Esophagus muscularis mucosa (tissue), 4 donors: ENCODE results near the gene DCLRE1B. TPM values are rescaled to one million over a fixed set of nuclear protein-coding genes. Genes with fewer than 3 reads are reported as not detected.

Source experiments
- DNase-seq: peaks from one replicate; pipeline ENCODE4 v3.0.0-alpha.2; 2017; ENCODE audit errors: extremely low spot score
- H3K27ac ChIP-seq, 4 donors: fragments of 200-600 bp; sonication (generic); replicated peaks in 1 of 4; 1 replicate in 3 of 4; 2 replicates in 1 of 4; pipeline ENCODE4 v1.5.1; 2016 to 2019; ENCODE audit warnings: mild to moderate bottlenecking in 1 of 4
- H3K27me3 ChIP-seq, 4 donors: fragments of 200-600 bp; sonication (generic); one replicate each; pipeline versions ENCODE4 v1.5.1 to v1.6.0; 2016 to 2019
- H3K36me3 ChIP-seq, 4 donors: fragments of 200-600 bp; sonication (generic); one replicate each; pipeline ENCODE4 v1.5.1; 2016 to 2019
- H3K4me1 ChIP-seq, 4 donors: fragments of 200-600 bp; sonication (generic); one replicate each; pipeline ENCODE4 v1.5.1; 2016 to 2019
- H3K4me3 ChIP-seq, 4 donors: fragments of 200-600 bp; sonication (generic); 1 replicate in 2 of 4; 2 replicates in 2 of 4; pipeline ENCODE4 v1.5.1; 2016 to 2019; ENCODE audit warnings: mild to moderate bottlenecking in 4 of 4, moderate library complexity in 1 of 4
- H3K9me3 ChIP-seq, 4 donors: fragments of 200-600 bp; sonication (generic); 1 replicate in 3 of 4; 2 replicates in 1 of 4; pipeline ENCODE4 v1.5.1; 2016 to 2019
- EP300 ChIP-seq: sonication (generic); formaldehyde crosslinking; IDR thresholded peaks from one replicate; pipeline ENCODE4 v1.6.1; 2017; ENCODE audit warnings: antibody characterized with exemption
- POLR2A ChIP-seq: fragments of 450-650 bp; IDR thresholded peaks from one replicate; pipeline ENCODE4 v1.6.1; 2017; ENCODE audit warnings: antibody characterized with exemption, moderate library complexity, mild to moderate bottlenecking, low read depth
- POLR2AphosphoS5 ChIP-seq, 2 donors: sonication (generic); formaldehyde crosslinking; IDR thresholded peaks; one replicate each; pipeline ENCODE4 v1.6.1; 2017; ENCODE audit warnings: antibody characterized with exemption in 2 of 2
- WGBS: methylation state at CpG from one replicate; pipeline ENCODE4 v1.1.5; 2018; 5-methylcytosine and 5-hydroxymethylcytosine counted together
- intact Hi-C: fragments of 100-400 bp; cut with DNase I; formaldehyde crosslinking; loops from one replicate; pipeline ENCODE4 v1.15.1; 2023
- total RNA-seq, 4 donors: library from RNA; depleted of rRNA; stranded (reverse); fragments of >200 nt; gene quantifications; one replicate each; pipeline versions ENCODE4 v1.1.0 to v1.2.1, GENCODE V29; 2016
- TF ChIP-seq, protein P1 (sequence below), 3 experiments: fragments of 200-600 bp in 2 of 3; fragments of 450-650 bp in 1 of 3; sonication (generic) in 2 of 3; IDR thresholded peaks; one replicate each; pipeline ENCODE4 v1.5.1; 2017 to 2019; ENCODE audit warnings: antibody characterized with exemption in 3 of 3, mild to moderate bottlenecking in 2 of 3, moderate library complexity in 1 of 3

The DCLRE1B gene
- total RNA-seq, 4 donors from 2014 or later: 4.2 to 8.8 (median 5.5) TPM

- TF ChIP-seq, protein P1, sequence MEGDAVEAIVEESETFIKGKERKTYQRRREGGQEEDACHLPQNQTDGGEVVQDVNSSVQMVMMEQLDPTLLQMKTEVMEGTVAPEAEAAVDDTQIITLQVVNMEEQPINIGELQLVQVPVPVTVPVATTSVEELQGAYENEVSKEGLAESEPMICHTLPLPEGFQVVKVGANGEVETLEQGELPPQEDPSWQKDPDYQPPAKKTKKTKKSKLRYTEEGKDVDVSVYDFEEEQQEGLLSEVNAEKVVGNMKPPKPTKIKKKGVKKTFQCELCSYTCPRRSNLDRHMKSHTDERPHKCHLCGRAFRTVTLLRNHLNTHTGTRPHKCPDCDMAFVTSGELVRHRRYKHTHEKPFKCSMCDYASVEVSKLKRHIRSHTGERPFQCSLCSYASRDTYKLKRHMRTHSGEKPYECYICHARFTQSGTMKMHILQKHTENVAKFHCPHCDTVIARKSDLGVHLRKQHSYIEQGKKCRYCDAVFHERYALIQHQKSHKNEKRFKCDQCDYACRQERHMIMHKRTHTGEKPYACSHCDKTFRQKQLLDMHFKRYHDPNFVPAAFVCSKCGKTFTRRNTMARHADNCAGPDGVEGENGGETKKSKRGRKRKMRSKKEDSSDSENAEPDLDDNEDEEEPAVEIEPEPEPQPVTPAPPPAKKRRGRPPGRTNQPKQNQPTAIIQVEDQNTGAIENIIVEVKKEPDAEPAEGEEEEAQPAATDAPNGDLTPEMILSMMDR (IDR thresholded peaks at IDR 0.05): no peak
- no peak for TF ChIP-seq POLR2A
- TF ChIP-seq POLR2AphosphoS5 (IDR thresholded peaks at IDR 0.05): no peak
- no peak for TF ChIP-seq EP300
- no peak overlapping the region for H3K27ac ChIP-seq
- H3K4me3 ChIP-seq: no peak overlapping the region
- 78% methylated on average over 17 of the region's 17 CpGs for WGBS
- no peaks in the 10 kb centered on the region for H3K27me3 ChIP-seq
- peaks cover 0 to 4% (median 0%) of the 10 kb centered on the region in 4 donors for H3K36me3 ChIP-seq
- H3K4me1 ChIP-seq: no peaks in the 10 kb centered on the region
- no peak for DNase-seq
- intact Hi-C loops: no loop called here
- no peaks in the 10 kb centered on the region for H3K9me3 ChIP-seq
These were observed 18.4 kb upstream of the DCLRE1B start for GRCh38 chr1:113886417-113887401.

DNA sequence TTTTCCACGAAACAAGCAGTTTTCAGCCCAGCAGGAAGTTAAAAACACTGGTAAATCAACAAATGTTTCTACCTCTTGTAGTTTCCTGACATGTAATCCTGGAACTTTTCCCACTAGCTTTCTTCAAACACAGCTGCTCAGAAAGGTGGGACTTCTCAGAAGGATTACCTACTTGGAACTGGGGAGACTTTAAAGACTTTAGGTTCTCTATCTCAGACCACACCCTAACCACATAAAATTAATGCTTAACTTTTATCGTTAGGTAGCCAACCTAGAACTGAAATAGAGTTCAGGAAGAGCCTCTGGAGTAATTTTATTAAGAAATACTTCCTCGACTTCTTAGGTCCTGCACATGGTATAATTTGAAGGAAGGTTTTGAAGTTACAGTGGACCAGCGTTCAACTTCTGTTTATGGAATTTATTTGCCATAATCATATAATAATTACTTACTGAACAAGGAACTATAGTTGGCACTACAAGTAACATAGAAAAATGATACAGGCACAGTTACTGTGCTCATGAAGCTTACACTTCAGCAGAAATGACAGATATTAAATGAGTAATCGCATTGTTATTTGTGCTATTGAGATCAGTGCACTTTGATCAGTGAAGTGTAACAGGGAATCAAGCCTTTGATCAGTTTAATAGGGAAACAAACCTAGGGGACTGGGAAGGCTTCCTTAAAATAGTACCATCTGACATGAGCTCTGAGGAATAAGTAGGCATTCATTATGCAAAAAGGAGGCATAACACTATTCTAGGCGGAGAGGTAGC, 17.5 kb upstream of the DCLRE1B start, which contains the start of gene BCL2L15:
TSS of gene BCL2L15 (minus strand) at position 180 of the 774 bp plus-strand sequence. CDS start 206 bp downstream, outside the sequence.
- Histone ChIP-seq H3K4me3 (no peak within 1 kb of the TSS), H3K27ac (no peak within 1 kb of the TSS), H3K4me1 (no peaks in the 10 kb centered on the region), H3K27me3 (no peaks in the 10 kb centered on the region), H3K9me3 (no peaks in the 10 kb centered on the region), H3K36me3 (peaks cover 0 to 4% (median 0%) of the 10 kb centered on the region in 4 donors)
- 66% methylated on average over 6 of the region's 6 CpGs for WGBS
- TF ChIP-seq, protein P1 (IDR thresholded peaks at IDR 0.05): no peak
- no peak for TF ChIP-seq POLR2A
- no peak for TF ChIP-seq EP300
- TF ChIP-seq POLR2AphosphoS5 (IDR thresholded peaks at IDR 0.05): no peak
- intact Hi-C loops: no loop called here
- no peak for DNase-seq

GRCh38 chr1:113890816-113891215, 14.3 kb upstream of the DCLRE1B start:
- Histone ChIP-seq H3K36me3 (peaks cover 11 to 23% (median 17%) of the 10 kb centered on the region in 4 donors), H3K27me3 (no peaks in the 10 kb centered on the region), H3K9me3 (no peaks in the 10 kb centered on the region), H3K27ac (no peak overlapping the region), H3K4me3 (no peak overlapping the region), H3K4me1 (no peaks in the 10 kb centered on the region)
- whole genome bisulfite sequencing: 46% methylated on average over 2 of the region's 2 CpGs
- DNase-seq: no peak
- intact Hi-C loops: no loop called here
- TF ChIP-seq POLR2AphosphoS5 (IDR thresholded peaks at IDR 0.05) (no peak), EP300 (no peak), POLR2A (no peak)
- TF ChIP-seq, protein P1 (IDR thresholded peaks at IDR 0.05): no peak

GRCh38 chr1:113891631-113892220, 13.4 kb upstream of the DCLRE1B start:
- DNase-seq: no peak
- H3K27me3 ChIP-seq: no peaks in the 10 kb centered on the region
- no peak overlapping the region for H3K4me3 ChIP-seq
- H3K27ac ChIP-seq: no peak overlapping the region
- H3K36me3 ChIP-seq: peaks cover 11 to 32% (median 25%) of the 10 kb centered on the region in 4 donors
- WGBS: 91% methylated on average over 11 of the region's 11 CpGs
- no peaks in the 10 kb centered on the region for H3K9me3 ChIP-seq
- H3K4me1 ChIP-seq: no peaks in the 10 kb centered on the region
- no peak for TF ChIP-seq EP300
- intact Hi-C loops: no loop called here
